HG03354 (cell line): ENCODE results near the gene FAM53A.
"Not testable (repeated sequence)": the region's sequence is repeated elsewhere in the genome, so short reads cannot be mapped to it uniquely, and the experiment has no call there.

Source experiments
- ATAC-seq: cut with Tn5 transposase; IDR thresholded peaks from one replicate; pipeline ENCODE4 v1.9.1; 2021; ENCODE audit warnings: mild to moderate bottlenecking; ENCODE audit not compliant: unreplicated experiment, poor library complexity, severe bottlenecking

The FAM53A gene

DNA sequence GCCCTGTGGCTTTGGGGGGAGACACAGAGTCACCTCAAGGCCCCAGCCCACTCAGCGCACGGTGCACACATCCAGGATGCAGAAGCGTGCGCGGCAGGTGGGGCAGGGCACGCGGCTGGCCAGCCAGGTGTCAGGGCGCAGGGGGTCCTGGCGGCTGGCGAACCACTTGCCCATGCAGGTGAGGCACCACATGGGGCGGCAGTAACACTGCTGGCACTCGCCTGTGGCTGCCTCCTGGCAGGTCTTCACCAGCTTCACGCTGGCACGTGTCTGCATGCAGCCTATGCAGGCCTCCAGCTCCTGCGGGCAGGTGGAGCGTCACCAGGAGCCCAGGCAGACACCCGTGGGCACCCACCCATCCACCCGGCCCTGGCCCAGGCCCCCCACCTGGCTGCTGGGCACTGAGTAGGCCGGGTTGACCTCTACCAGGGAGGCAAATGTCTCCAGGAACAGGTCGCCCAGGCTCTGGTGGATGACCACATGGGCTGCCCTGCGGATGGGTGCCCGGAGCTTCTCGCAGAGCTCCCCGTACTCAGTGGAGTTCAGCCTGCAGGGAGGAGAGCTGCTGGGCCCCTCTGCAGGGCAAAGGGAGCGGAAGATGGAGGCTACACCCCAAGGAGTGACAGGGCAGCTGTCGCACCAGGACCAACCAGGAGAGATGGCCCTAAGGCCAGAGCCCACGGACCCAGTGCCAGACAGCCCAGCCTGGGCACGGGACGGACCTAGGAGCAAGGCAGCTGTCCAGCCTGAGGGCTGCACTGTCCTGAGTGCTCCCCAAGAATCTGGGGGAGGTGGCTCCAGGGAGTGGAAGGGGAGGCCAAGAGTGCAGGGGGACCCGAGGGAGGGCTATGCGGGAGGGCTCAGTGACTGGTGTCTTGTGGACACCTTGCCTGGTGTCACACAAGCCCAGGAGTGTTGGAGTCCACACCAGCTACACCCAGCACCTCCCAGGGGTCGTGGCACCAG, 33.3 kb upstream of the FAM53A start:
- ATAC-seq = no peak

DNA sequence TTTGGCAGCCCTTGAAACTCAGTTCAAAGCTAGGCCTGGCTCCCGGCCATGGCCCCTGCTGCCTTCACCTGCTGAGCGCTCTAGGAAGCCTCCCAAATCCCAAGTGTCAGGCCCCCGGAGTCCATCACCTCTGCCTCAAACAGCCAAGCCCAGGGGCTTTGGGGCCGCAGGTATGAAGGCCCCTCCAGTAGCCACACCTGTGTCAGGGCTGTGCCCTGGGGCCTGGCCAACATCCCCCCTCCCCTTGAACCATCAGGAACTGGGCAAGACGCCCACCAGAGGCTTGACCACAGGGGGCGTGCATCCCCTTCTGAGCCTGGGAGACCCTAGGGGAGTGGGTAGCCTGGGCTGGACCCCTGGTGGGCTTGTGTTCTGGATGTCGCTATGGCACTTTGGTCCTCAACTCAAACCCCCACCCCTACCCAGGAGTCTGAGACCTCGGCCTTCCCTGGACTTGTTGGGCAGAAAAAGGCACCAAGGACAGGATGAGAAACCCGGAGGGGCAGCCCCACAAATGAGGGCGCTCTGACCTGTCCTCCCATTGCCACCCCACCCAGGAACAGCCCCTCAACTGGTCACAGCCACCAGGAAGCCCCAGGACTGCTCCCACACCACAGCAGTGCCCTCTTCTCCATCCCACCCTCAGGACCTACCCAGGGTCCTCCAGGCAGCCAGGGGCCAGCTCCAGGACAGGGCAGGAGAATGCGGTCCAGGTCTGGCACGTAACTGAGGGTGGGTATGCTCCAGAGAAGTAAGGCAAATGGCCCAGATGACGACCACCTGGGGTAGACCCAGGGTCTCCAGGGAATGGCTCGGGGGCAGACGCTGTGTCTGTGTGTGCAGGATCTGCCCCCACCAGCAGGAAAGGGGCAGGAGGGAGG, 32.2 kb upstream of the FAM53A start:
- ATAC-seq = no peak

DNA sequence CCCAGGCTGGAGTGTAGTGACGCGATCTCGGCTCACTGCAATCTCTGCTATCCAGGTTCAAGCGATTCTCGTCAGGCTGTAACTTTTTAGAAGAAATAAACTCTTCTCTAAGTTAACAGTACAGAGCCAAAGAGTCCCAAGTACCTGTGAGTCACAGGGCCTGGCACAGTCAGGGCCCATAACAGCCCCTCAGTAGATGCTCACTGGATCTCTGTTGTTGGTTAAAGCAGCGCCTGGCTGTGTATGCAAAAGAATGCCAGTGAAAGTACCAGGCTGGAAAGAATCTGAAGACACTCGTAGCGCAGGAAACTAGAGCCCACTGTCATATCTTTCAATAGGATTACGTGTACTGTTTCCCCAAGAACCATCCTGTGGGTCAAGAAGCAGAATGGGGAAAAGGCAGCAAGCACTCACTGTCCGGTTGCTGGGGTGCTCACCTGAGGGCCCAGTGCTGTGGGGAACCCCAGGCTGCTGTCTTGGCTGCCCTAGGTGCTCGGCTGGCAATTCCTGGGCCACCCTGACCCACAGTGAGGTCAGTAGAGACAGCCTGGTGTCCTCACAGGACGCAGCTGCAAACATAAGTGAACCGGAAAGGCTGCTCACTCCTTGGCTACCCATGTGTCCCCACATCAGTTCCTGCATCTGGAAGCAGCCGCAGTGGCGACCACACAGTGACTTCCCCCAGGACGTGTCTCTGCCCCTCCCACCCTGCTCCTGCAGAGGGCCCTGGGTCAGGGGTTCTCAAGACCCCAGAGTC, 31.1 kb upstream of the FAM53A start:
- no peak for ATAC-seq

DNA sequence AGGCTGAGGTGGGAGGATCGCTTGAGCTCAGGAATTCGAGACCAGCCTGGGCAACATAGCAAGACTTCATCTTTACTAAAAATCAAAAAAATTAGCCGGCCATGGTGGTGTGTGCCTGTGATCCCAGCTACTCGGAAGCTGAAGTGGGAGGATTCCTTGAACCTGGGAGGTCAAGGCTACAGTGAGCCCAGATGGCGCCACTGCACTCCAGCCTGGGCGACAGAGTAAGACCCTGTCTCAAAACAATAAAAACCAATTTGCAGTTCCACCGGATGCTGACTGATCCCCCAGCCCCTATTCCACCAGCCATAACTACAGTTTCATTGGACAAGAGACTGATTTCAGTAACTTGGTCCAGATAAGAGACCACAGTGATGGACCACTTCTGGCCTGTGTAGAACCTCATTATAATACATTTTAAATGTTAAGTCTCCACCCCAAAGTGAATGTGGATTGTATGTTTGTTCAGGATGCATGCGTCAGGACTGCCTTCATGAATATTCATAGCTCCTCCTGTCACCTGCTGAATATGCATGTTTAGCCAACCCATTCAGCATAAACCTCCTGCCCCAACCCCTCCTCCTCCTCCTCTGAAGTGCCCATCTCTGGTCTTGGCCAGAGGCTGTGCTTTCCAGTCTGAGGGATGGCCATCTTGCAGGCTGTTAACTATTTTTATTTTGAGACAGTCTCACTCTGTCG, 30.3 kb upstream of the FAM53A start:
- ATAC-seq = no peak

DNA sequence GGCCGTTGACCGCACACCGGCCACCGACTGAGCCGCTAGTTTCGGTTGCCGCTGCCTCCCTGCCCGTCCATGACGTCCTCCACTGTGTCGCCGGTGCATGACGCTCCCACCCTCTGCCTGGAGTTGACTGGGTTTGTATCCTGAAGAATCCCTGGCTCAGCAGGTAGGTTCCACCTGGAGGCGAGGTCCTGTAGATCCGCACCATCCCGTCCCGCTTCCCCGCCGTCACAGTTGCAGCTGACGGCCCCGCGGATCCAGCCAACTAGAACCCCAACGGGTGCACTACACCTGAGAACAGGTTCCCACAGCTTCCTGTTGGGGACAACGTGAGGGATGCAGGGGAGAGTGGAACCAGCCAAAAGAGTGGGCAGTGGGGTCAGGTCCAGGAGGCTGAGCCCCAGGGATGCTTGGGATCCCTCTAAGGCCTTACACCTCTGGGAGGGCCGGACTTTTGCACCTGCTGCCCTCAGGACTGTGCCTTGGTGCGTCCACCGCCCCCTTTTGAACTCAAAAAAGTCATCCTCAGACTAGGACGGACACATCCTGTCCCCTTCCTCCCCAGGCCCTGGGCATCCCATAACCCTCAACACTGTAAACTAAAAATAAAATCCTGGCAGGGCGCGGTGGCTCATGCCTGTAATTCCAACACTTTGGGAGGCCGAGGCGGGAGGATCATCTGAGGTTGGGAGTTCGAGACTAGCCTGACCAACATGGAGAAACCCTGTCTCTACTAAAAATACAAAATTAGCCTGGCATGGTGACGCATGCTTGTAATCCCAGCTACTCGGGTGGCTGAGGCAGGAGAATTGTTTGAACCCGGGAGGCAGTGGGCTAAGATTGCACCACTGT, 29.1 kb upstream of the FAM53A start:
- ATAC-seq = peak; percentile 6

DNA sequence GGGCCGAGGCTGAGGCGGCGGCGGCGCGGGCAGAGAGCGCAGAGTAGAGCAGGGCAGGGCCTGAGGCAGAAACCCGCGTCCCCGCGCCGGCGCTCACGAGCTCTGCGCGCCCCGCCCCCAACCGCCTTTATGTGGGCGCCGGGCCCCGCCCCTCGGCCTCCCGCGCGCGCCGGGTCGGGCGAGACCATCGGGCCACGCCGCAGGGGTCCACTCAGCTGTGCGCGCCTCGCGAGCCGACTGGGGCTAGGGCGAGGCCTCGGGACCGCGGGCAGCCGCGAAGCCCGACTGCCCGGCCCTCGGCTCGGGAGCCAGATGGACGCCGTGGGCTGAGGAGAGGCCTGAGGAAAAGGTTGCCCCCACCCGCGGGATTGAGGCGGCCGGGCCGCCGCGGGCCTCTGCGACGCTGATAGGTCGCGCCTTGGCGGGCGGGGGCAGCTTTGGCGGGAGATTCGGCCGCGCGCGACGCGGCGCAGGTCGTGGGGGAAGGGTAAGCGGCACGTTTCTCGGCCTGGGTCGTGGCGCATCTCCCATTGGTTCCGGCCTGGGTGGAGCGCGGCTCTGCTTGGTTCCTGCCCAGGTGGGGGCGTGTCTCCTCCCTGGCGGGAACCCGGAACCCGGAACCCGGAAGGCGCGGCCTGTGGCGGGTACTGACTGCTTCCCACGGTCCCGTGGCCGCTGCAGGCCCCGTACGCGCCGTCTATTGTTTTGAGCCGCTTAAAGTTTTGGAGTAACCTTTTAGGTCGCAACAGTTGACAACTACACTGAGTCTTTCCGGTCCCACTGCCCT, 28.3 kb upstream of the FAM53A start, which contains the start of gene SLBP:
Gene SLBP, minus strand, starts transcription at position 104 of the 787 bp plus-strand sequence. CDS start 131 bp downstream, outside the sequence.
- peak; percentile 83 for ATAC-seq

DNA sequence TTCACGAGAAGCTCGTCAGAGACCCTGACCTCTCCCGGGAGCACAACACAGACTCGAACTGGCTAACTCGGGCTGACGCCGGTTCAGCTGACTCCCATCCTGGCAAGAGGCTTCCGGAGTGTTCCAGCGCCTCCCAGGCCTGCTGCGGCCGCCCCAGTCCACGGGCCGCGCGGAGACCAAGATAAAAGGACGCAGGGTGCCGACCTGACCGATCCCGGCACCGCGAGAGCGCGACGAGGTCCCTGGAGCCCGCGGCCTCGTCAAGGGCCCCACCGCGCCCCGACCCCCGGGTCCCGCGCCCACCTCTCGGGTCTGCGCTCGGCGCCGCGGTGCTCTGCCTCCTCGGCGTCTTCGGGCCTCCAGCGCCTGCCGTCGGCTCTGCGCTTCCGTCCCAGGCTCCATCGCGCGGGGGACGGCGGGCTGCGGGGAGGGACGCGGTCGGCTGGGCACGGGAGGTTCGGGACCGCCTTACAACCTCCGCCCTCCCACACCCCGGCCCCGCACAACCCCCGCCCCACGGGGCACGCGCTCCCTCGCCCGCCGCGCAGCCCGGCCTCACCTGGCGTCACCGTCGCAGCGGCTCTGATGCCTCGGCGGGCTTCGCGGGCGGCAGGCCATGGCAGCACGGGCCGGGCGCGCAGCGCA, 27.6 kb upstream of the FAM53A start:
- peak; percentile 9 for ATAC-seq

DNA sequence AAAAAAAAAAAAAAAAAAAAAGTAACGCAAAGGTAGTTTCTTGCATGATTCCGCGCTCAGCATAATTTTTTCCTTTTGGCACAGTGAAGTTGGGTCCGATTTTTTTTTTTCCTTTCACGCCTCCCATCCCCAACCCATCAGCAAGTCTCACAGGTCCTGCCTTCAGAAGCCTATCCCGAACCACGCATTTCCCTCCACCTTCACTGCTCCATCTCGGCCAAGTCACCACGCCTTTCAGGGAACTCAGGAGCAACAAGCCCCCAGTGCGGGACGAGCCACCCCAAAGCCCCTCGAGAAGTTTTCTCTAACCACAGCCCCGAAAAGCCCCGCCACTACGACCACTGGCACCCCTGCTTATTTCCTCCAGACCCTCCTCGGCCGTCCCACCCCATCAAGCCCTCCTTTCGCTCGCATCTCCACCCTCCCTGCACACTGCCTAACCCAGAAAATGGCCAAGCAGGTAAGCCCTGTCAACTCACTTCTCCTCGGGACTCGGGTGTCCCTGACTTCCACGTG, 27.0 kb upstream of the FAM53A start:
- no peak for ATAC-seq

DNA sequence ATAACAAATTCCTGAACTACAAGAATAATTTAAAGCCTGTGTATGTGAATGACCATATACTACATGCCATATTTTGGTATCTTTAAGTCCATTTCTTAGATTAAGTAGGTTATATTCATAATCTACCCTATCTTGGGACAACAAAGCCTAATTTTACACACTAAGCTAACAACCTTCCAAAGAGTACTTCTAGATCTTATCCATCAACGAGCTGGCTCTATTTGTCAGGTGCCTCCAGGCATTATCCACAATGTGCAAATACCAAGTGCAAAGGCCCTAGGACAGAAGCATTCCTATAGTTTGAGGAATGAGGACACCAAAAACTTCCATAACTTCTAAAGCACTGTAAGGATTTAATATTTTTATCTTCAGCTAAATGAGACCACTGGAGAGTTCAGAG, 24.5 kb upstream of the FAM53A start:
- ATAC-seq = no peak

DNA sequence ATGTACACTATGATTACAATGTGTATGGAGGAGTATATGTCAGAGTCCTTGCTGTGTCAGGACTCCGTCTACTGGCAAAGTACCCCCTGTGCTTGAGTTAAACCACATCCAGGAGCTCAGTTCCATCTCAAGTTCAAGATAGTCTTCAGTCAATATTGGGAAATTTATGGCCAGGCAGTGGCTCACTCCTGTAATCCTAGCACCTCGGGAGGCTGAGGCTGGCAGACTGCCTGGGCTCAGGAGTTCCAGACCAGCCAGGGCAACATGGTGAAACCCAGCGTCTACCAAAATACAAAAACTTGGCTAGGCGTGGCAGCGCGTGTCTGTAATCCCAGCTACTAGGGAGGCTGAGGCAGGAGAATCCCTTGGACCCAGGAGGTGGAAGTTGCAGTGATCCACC, 22.2 kb upstream of the FAM53A start:
- ATAC-seq = no peak

DNA sequence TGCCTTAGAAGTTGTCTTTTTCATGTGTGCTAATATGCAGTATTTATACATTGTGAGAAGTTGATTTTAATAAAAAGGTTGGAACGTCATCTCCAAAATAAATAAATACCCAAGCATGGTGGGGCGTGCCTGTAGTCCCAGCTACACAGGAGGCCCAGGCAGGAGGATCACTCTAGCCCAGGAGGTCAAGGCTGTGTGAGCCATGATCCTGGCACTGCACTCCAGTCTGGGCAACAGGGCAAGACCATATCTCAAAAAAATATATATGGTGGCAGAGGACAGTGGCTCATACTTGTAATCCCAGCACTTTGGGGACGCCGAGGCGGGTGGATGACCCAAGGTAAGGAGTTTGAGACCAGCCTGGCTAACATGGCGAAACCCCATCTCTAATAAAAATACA, 21.6 kb upstream of the FAM53A start:
- ATAC-seq = no peak

DNA sequence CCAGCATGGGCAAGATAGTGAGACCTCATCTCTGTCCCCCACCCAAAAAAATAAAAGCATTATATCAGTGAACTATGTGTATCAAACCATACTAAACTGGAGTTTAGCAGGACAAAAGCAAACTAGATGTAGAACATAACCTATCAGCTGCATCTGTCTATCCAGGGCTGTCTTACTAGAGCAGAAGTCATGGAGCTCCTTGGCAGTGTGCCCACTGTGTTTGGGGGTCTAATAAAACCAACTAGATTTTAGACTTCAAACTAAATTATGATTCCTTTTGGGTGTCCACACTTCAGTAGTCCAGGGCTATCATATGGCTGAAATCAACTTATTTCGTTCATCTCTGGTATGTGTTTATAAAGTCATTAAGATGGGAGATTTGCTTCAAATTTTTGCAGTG, 19.8 kb upstream of the FAM53A start:
- no peak for ATAC-seq

DNA sequence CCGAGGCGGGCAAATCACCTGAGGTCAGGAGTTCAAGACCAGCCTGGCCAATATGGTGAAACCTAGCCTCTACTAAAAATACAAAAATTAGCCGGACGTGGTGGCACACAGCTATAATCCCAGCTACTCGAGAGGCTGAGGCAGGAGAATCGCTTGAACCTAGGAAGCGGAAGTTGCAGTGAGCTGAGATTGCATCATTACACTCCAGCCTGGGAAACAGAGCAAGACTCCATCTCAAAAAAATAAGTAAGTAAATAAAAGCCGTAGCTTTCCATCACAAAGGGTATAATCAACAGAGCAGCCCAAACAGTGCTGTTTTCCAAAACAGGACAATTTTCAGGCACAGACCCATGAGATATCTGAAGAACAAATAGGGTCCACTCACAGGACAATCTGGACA, 17.6 kb upstream of the FAM53A start:
- ATAC-seq = not testable (repeated sequence)

DNA sequence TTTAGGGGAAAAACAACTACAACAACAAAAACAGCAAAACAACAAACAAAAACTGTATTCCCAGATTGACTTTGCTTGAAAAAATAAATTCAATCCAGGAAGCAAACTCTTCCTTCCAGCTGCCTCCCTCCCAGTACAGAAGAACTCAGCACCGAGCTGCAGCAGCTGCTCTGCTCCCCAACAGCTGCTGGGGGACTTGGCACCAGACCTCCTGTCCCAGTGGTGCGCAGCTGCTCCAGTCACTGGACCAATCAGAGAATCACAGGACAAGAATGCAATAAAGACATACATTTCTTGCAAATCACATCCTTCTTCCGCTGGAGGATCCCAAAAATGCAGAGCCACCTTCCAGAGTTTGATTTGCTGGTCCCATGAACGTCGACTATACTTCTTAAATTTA, 11.8 kb upstream of the FAM53A start:
- no peak for ATAC-seq

DNA sequence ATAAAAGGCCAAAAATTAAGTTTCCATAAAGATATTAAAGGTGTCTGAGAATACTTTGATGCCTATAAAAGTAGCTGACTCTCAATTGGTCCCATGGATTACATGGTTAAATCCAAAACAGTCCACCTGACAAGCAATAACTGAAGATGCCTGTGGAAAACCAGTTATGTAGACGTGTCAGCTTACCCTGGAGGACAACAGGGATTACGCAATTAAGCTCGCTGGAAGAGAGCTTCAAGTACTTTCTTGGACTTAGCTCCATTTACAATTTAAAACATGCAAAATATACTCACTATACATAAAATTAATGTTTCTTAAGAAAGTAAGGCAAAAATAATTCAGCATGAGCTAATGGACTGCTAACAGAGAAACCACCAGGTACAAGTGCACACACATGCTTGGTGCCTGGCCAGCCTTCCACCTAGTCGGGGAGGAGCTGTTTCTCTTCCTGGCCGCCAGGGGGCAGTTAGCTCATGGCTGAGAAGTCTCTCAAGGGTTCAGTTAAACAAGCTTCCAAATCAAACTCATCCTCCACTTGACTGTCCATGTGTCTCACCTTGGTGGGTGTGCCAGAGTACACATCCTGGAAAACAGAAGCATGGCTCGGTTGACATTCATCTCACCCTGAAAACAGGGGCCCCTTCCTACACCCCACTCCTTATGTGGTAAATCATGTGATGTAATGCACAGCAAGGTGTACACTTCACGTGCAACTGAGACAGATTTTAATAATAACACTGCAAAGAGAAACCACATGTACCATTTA, 9.2 kb upstream of the FAM53A start:
- peak; percentile 82 for ATAC-seq

DNA sequence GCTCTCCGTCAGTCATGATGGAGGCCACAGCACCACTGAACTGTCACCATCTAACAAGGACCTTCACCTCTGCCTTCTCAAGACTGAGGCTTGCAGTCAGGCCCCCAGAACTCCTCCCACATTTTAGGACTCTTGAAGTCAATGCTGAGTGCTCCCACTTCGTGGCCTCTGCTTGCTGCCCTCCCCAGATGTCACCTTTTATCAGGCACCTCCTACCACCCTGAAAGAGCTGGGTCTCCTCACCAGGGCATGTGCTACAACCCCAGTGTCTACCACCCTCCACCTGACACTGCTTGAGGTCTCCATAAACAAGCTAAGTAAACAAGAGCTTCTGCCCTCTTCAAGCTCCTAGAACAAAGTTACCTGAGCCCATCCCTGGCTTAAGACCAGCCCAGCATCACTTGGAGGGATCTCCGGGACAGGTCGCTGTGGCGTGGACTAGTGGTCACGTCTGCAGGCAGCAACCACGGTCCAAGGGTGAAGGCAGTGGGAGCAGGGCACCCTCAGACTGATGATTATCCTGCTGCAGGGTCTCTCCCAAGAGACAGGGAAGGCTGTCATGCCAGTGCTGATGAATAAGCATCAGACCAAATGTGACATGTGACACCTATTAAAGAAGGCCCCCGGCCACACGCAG, 7.7 kb upstream of the FAM53A start:
- ATAC-seq = no peak
